ENCODE results near the gene ANKRD13A. TPM values are rescaled to one million over a fixed set of nuclear protein-coding genes. Genes with fewer than 3 reads are reported as not detected.
A peak's percentile ranks its signal among the peaks of the same experiment; 100 is the strongest.

The ANKRD13A gene
- total RNA-seq, 4 donors from 2014 or later: 38.5 to 69.0 (median 51.7) TPM

- no peak overlapping the region for H3K4me3 ChIP-seq
- no peaks in the 10 kb centered on the region for H3K27me3 ChIP-seq
- H3K4me1 ChIP-seq: peaks cover 0 to 29% (median 3%) of the 10 kb centered on the region in 4 donors
- H3K36me3 ChIP-seq: peaks cover 5 to 73% (median 28%) of the 10 kb centered on the region in 3 donors
- H3K9me3 ChIP-seq: no peaks in the 10 kb centered on the region
- peak overlapping the region in 2 of 4 donors; percentile 40 to 63 for H3K27ac ChIP-seq
- TF ChIP-seq, protein P1, sequence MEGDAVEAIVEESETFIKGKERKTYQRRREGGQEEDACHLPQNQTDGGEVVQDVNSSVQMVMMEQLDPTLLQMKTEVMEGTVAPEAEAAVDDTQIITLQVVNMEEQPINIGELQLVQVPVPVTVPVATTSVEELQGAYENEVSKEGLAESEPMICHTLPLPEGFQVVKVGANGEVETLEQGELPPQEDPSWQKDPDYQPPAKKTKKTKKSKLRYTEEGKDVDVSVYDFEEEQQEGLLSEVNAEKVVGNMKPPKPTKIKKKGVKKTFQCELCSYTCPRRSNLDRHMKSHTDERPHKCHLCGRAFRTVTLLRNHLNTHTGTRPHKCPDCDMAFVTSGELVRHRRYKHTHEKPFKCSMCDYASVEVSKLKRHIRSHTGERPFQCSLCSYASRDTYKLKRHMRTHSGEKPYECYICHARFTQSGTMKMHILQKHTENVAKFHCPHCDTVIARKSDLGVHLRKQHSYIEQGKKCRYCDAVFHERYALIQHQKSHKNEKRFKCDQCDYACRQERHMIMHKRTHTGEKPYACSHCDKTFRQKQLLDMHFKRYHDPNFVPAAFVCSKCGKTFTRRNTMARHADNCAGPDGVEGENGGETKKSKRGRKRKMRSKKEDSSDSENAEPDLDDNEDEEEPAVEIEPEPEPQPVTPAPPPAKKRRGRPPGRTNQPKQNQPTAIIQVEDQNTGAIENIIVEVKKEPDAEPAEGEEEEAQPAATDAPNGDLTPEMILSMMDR (IDR thresholded peaks at IDR 0.05): no peak
- TF ChIP-seq POLR2A (IDR thresholded peaks at IDR 0.05) (no peak), EP300 (IDR thresholded peaks at IDR 0.05) (no peak)
- DNase-seq (ENCODE audit: low spot score in 2 of 2): no peak
- 87 to 91% methylated on average over 10 of the region's 10 CpGs for WGBS, 2 donors
Observed at GRCh38 chr12:109988274-109988673, 11.0 kb upstream of the ANKRD13A start.

DNA sequence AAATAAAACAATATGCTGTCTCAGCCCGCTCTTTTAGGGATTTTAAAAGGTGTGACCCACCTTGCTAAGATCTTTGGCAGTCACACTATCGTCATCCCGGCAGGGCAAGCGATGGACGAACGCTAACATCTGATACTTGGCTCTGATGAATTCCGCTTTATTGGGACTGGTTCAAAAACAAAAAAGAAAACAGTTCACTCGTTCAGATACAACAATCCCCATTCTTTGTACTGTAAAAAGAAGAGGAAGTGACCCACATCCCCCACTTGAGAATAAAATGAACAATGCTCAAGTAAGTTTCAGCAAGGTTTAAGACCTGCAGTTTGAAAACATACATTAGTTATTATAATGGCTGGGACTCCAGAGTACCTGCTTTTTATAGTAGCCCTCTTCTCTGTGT, 10.3 kb upstream of the ANKRD13A start:
- TF ChIP-seq POLR2A (IDR thresholded peaks at IDR 0.05) (no peak), EP300 (IDR thresholded peaks at IDR 0.05) (no peak)
- TF ChIP-seq, protein P1 (IDR thresholded peaks at IDR 0.05): no peak
- peaks cover 0 to 35% (median 8%) of the 10 kb centered on the region in 4 donors for H3K4me1 ChIP-seq
- WGBS, 2 donors: 33 to 45% methylated on average over 8 of the region's 8 CpGs
- H3K36me3 ChIP-seq: peaks cover 5 to 66% (median 22%) of the 10 kb centered on the region in 3 donors
- H3K9me3 ChIP-seq: no peaks in the 10 kb centered on the region
- H3K4me3 ChIP-seq: no peak overlapping the region
- DNase-seq (ENCODE audit: low spot score in 2 of 2): no peak
- H3K27ac ChIP-seq: peak overlapping the region in 2 of 4 donors; percentile 40 to 63
- H3K27me3 ChIP-seq: no peaks in the 10 kb centered on the region

DNA sequence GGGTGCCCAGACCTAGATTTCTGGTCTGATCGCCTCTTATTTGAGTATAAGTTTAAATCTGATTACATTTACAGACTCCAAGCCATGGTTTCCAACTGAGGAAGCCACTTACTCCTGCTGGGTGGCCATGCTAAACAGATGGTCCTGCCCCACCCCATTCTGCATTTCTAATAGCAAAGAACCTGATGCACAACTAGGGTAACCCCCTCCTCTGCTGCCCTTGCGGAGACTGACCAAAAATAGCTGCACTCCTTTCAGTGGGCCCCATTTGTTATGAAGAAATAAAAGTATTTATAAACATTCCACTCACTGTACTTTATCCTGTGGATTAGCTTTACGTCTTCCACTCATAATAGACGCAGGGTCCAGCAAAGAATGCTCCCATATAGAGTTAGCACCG, 9.8 kb upstream of the ANKRD13A start:
- WGBS, 2 donors: 57% methylated on average over 5 of the region's 5 CpGs
- peak overlapping the region in 2 of 4 donors; percentile 40 to 63 for H3K27ac ChIP-seq

GRCh38 chr12:109991586-109991985, 7.6 kb upstream of the ANKRD13A start:
- Histone ChIP-seq H3K27ac (no peak overlapping the region), H3K4me3 (no peak overlapping the region), H3K36me3 (peaks cover 2 to 40% (median 6%) of the 10 kb centered on the region in 3 donors), H3K4me1 (peaks cover 0 to 52% (median 20%) of the 10 kb centered on the region in 4 donors), H3K27me3 (no peaks in the 10 kb centered on the region), H3K9me3 (no peaks in the 10 kb centered on the region)
- 94% methylated on average over 5 of the region's 5 CpGs for WGBS, 2 donors
- no peak for DNase-seq (ENCODE audit: low spot score in 2 of 2)
- TF ChIP-seq EP300 (IDR thresholded peaks at IDR 0.05) (no peak), POLR2A (IDR thresholded peaks at IDR 0.05) (no peak)
- TF ChIP-seq, protein P1 (IDR thresholded peaks at IDR 0.05): no peak

More for the DNA sequence above, 9.8 kb upstream of the ANKRD13A start:
- peaks cover 0 to 40% (median 12%) of the 10 kb centered on the region in 4 donors for H3K4me1 ChIP-seq
- H3K36me3 ChIP-seq: peaks cover 5 to 62% (median 17%) of the 10 kb centered on the region in 3 donors
- H3K9me3 ChIP-seq: no peaks in the 10 kb centered on the region
- H3K4me3 ChIP-seq: no peak overlapping the region
- H3K27me3 ChIP-seq: no peaks in the 10 kb centered on the region
- TF ChIP-seq, protein P1 (IDR thresholded peaks at IDR 0.05): no peak
- TF ChIP-seq EP300 (IDR thresholded peaks at IDR 0.05) (no peak), POLR2A (IDR thresholded peaks at IDR 0.05) (no peak)
- DNase-seq (ENCODE audit: low spot score in 2 of 2): no peak

DNA sequence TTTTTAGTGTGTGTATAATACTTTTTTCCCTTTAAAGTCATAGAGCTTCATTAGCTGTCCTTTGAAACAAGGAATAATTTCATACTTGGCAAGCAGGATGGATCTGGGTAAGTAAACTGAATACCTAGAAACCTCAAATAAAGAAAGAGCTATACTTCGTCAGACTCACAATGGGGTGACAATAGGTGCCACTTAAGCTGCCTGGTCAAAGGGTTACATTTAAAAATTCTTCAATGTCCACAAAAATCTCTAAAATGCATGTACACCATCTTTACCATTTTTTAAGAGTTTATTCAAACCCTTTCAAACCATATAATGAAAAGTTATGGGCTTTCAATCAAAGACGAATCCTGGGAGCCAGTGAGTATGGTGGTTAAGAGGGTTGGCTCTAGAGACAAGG, 6.1 kb upstream of the ANKRD13A start:
- 78 to 86% methylated on average over 2 of the region's 2 CpGs for WGBS, 2 donors
- Histone ChIP-seq H3K4me1 (peaks cover 0 to 56% (median 22%) of the 10 kb centered on the region in 4 donors), H3K36me3 (peaks cover 0 to 25% (median 0%) of the 10 kb centered on the region in 3 donors), H3K9me3 (no peaks in the 10 kb centered on the region), H3K27me3 (no peaks in the 10 kb centered on the region), H3K4me3 (no peak overlapping the region), H3K27ac (no peak overlapping the region)
- TF ChIP-seq POLR2A (IDR thresholded peaks at IDR 0.05) (no peak), EP300 (IDR thresholded peaks at IDR 0.05) (no peak)
- TF ChIP-seq, protein P1 (IDR thresholded peaks at IDR 0.05): no peak
- no peak for DNase-seq (ENCODE audit: low spot score in 2 of 2)

Data from tibial nerve (tissue), 4 donors.